Upper lobe of left lung (tissue), 6 donors: ENCODE results near the gene GPR61. TPM values are rescaled to one million over a fixed set of nuclear protein-coding genes. Genes with fewer than 3 reads are reported as not detected.
A peak's percentile ranks its signal among the peaks of the same experiment; 100 is the strongest.

Experiments used
- ATAC-seq, 2 donors: fragments of 200-7000 bp; cut with Tn5 transposase; one replicate each; pipeline ENCODE4 v1.9.1; 2022; ENCODE audit warnings: mild to moderate bottlenecking in 2 of 2, moderate library complexity in 2 of 2; ENCODE audit not compliant: low FRiP score in 2 of 2
- DNase-seq, 2 donors: peaks; one replicate each; pipeline ENCODE4 v3.0.0-alpha.2; 2019 to 2020
- H3K27ac ChIP-seq, 4 donors: fragments of 200-600 bp; sonication (generic); one replicate each; pipeline ENCODE4 v1.5.1; 2016 to 2019
- H3K27me3 ChIP-seq, 4 donors: fragments of 200-600 bp; sonication (generic); one replicate each; pipeline ENCODE4 v1.5.1; 2017 to 2019
- H3K36me3 ChIP-seq, 4 donors: fragments of 200-600 bp; sonication (generic); one replicate each; pipeline ENCODE4 v1.5.1; 2016 to 2019
- H3K4me1 ChIP-seq, 4 donors: fragments of 200-600 bp; sonication (generic); one replicate each; pipeline ENCODE4 v1.5.1; 2018 to 2019
- H3K4me3 ChIP-seq, 4 donors: fragments of 200-600 bp; sonication (generic); one replicate each; pipeline ENCODE4 v1.5.1; 2017 to 2019; ENCODE audit warnings: mild to moderate bottlenecking in 2 of 4, moderate library complexity in 1 of 4
- H3K9me3 ChIP-seq, 4 donors: fragments of 200-600 bp; sonication (generic); one replicate each; pipeline ENCODE4 v1.5.1; 2018 to 2019
- EP300 ChIP-seq, 4 donors: sonication (generic); formaldehyde crosslinking; IDR thresholded peaks; one replicate each; pipeline ENCODE4 v1.5.1; 2017; ENCODE audit warnings: antibody characterized with exemption in 4 of 4, control low read depth in 2 of 4
- POLR2A ChIP-seq, 4 donors: fragments of 450-650 bp; IDR thresholded peaks; one replicate each; pipeline ENCODE4 v1.5.1; 2016 to 2017; ENCODE audit warnings: antibody characterized with exemption in 4 of 4, mild to moderate bottlenecking in 2 of 4
- POLR2AphosphoS5 ChIP-seq, 2 donors: sonication (generic); formaldehyde crosslinking; IDR thresholded peaks; one replicate each; pipeline ENCODE4 v1.5.1; 2017; ENCODE audit warnings: antibody characterized with exemption in 2 of 2
- WGBS, 2 donors: methylation state at CpG; one replicate each; pipeline ENCODE4 v1.1.5; 2017 to 2018; 5-methylcytosine and 5-hydroxymethylcytosine counted together
- total RNA-seq, 6 donors: library from RNA; depleted of rRNA in 4 of 6; stranded (reverse); fragments of >200 nt in 4 of 6; gene quantifications; one replicate each; pipeline versions ENCODE4 v1.1.0 to v1.2.1, GENCODE V29; 2016 to 2021
- TF ChIP-seq, protein P1 (sequence below), 6 experiments: fragments of 450-650 bp in 4 of 6; fragments of 200-600 bp in 2 of 6; sonication (generic) in 2 of 6; IDR thresholded peaks; one replicate each; pipeline ENCODE4 v1.5.1; 2016 to 2019; ENCODE audit warnings: antibody characterized with exemption in 6 of 6
- donor health status: DM: no; HTN: no; CAD: no; lungs with moderate emphysema.
- donor health status: DM: no; HTN: yes; CAD: no; lungs with severe emphysema.

The GPR61 gene
- total RNA-seq, 6 donors from 2014 or later = not detected

DNA sequence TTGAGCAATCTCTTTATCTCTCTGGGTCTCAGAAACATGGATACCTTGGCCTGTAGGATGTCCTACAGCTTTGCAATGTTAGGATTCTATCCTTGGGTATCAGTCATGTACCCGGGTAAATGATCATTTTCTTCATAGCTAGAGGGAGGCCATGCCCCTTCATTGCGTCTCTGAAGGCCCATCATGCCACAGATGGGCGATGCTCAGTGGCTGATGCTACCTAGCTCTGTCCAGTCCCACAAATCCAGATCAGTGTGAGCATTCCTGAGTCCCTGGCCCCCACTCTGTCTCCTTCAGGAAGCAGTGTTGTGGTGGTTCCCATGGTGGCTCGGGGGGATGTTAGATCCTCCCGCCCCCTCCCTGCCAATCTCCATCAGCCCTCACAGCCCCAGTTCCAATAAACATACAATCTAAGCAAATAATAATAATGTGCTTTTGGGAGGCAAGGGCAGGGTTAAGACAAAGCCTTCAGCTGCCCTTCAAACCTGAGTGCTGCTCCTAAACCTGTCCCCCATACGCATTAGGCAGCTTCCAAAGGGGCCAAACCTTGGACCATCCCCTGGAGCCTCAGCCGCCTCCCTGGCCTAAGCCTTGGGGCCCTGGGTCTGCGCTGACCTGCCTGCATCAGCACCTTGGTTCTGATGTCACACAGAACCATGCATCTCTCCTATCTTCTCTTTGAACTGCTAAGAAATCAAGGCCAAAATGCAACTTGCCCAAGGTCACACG is 681 bp upstream of the GPR61 start:
- ATAC-seq = no peak
- Histone ChIP-seq H3K36me3 (no peaks in the 10 kb centered on the region), H3K27me3 (no peaks in the 10 kb centered on the region), H3K27ac (no peak overlapping the region), H3K4me1 (no peaks in the 10 kb centered on the region), H3K9me3 (no peaks in the 10 kb centered on the region), H3K4me3 (no peak overlapping the region)
- WGBS, 2 donors = 84 to 86% methylated on average over 5 to 9 of the region's 9 CpGs
- TF ChIP-seq POLR2AphosphoS5 (IDR thresholded peaks at IDR 0.05) = no peak
- TF ChIP-seq EP300 (IDR thresholded peaks at IDR 0.05) = no peak
- TF ChIP-seq, protein P1, sequence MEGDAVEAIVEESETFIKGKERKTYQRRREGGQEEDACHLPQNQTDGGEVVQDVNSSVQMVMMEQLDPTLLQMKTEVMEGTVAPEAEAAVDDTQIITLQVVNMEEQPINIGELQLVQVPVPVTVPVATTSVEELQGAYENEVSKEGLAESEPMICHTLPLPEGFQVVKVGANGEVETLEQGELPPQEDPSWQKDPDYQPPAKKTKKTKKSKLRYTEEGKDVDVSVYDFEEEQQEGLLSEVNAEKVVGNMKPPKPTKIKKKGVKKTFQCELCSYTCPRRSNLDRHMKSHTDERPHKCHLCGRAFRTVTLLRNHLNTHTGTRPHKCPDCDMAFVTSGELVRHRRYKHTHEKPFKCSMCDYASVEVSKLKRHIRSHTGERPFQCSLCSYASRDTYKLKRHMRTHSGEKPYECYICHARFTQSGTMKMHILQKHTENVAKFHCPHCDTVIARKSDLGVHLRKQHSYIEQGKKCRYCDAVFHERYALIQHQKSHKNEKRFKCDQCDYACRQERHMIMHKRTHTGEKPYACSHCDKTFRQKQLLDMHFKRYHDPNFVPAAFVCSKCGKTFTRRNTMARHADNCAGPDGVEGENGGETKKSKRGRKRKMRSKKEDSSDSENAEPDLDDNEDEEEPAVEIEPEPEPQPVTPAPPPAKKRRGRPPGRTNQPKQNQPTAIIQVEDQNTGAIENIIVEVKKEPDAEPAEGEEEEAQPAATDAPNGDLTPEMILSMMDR (IDR thresholded peaks at IDR 0.05) = no peak
- no peak for TF ChIP-seq POLR2A (IDR thresholded peaks at IDR 0.05)
- DNase-seq = no peak

DNA sequence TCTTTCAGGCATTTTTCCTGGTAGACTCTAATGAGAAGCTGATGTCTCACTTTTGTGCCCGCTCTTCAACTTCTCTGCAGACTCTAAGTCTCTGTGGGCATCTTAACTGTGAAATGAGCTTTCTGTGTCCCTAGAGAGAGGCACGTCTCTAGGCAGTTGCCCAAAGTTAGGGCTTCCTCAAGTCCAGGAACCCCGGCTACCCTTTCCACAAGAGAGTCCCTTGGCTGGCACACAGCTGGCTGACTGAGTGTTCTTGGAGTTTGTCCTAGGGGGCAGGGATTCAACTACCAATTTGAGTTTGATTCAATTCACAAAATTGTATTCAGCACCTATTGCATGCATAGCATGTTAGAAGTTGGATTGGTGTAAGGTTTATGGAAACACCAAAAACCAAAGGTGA is 1.4 kb downstream of the GPR61 start:
- 80% methylated on average over 3 of the region's 3 CpGs for WGBS, 2 donors
- Histone ChIP-seq H3K9me3 (no peaks in the 10 kb centered on the region), H3K27ac (no peak overlapping the region), H3K4me3 (no peak overlapping the region), H3K36me3 (no peaks in the 10 kb centered on the region), H3K4me1 (no peaks in the 10 kb centered on the region), H3K27me3 (no peaks in the 10 kb centered on the region)
- TF ChIP-seq, protein P1 (IDR thresholded peaks at IDR 0.05) = no peak
- no peak for TF ChIP-seq POLR2A (IDR thresholded peaks at IDR 0.05)
- no peak for TF ChIP-seq POLR2AphosphoS5 (IDR thresholded peaks at IDR 0.05)
- no peak for TF ChIP-seq EP300 (IDR thresholded peaks at IDR 0.05)
- DNase-seq = no peak
- no peak for ATAC-seq

DNA sequence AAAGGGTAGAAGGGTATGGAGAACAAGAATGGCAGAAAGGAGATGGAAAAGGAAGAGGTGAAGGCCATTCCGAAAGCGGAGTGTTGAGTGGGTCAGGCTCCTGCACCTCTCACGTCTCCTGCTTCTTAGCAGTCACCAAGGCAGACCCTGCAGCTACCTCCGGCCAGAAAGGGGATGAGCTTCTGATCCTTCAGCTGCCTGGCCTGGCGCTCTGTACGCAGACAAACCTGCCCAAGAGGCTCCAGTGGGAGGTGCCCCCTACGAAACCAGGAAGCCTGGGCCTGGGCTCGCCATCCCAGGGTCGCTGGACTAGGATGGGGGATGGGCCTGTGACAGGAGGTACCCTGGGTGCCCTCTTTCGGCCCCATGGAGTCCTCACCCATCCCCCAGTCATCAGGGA is 3.0 kb downstream of the GPR61 start:
- peaks cover 11 to 13% (median 13%) of the 10 kb centered on the region in 4 donors for H3K4me1 ChIP-seq
- TF ChIP-seq, protein P1 (IDR thresholded peaks at IDR 0.05) = no peak
- TF ChIP-seq POLR2A (IDR thresholded peaks at IDR 0.05) = no peak
- no peak for TF ChIP-seq POLR2AphosphoS5 (IDR thresholded peaks at IDR 0.05)
- no peak for TF ChIP-seq EP300 (IDR thresholded peaks at IDR 0.05)

DNA sequence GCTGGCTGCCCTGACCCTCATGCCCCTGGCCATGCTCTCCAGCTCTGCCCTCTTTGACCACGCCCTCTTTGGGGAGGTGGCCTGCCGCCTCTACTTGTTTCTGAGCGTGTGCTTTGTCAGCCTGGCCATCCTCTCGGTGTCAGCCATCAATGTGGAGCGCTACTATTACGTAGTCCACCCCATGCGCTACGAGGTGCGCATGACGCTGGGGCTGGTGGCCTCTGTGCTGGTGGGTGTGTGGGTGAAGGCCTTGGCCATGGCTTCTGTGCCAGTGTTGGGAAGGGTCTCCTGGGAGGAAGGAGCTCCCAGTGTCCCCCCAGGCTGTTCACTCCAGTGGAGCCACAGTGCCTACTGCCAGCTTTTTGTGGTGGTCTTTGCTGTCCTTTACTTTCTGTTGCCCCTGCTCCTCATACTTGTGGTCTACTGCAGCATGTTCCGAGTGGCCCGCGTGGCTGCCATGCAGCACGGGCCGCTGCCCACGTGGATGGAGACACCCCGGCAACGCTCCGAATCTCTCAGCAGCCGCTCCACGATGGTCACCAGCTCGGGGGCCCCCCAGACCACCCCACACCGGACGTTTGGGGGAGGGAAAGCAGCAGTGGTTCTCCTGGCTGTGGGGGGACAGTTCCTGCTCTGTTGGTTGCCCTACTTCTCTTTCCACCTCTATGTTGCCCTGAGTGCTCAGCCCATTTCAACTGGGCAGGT is 3.8 kb downstream of the GPR61 start:
- no peak overlapping the region for H3K4me3 ChIP-seq
- H3K36me3 ChIP-seq = no peaks in the 10 kb centered on the region
- H3K27ac ChIP-seq = no peak overlapping the region
- DNase-seq (peak in 1 of 2 donors; percentile 57), ATAC-seq (no peak)
- no peaks in the 10 kb centered on the region for H3K9me3 ChIP-seq
- WGBS, 2 donors = 80% methylated on average over 17 to 24 of the region's 24 CpGs
- TF ChIP-seq POLR2AphosphoS5 (IDR thresholded peaks at IDR 0.05) (no peak), EP300 (IDR thresholded peaks at IDR 0.05) (no peak), POLR2A (IDR thresholded peaks at IDR 0.05) (no peak)
- TF ChIP-seq, protein P1 (IDR thresholded peaks at IDR 0.05) = no peak
- no peaks in the 10 kb centered on the region for H3K27me3 ChIP-seq
- H3K4me1 ChIP-seq = peaks cover 11 to 15% (median 13%) of the 10 kb centered on the region in 4 donors

More for the DNA sequence above, 3.0 kb downstream of the GPR61 start:
- Histone ChIP-seq H3K36me3 (no peaks in the 10 kb centered on the region), H3K27ac (no peak overlapping the region), H3K9me3 (no peaks in the 10 kb centered on the region), H3K27me3 (no peaks in the 10 kb centered on the region), H3K4me3 (no peak overlapping the region)
- WGBS, 2 donors = 80 to 89% methylated on average over 6 to 10 of the region's 10 CpGs
- peak in 1 of 2 donors; percentile 42 for DNase-seq
- ATAC-seq = no peak
